Fibroblast of the aortic adventitia (primary cell): ENCODE data around the gene BMP5. TPM values are rescaled to one million over a fixed set of nuclear protein-coding genes. Genes with fewer than 3 reads are reported as not detected.

Source experiments
- DNase-seq: peaks from one replicate; pipeline ENCODE4 v3.0.0-alpha.2; 2010; ENCODE audit warnings: low read depth
- H3K4me3 ChIP-seq: 2 replicates; pipeline ENCODE4 v1.5.1; 2011; ENCODE audit warnings: low read depth, mild to moderate bottlenecking, control low read depth, low read length, moderate library complexity
- CTCF ChIP-seq: IDR thresholded peaks from 2 replicates; pipeline ENCODE4 v1.5.1; 2011; ENCODE audit warnings: mild to moderate bottlenecking, low read length, control low read depth, inconsistent platforms; ENCODE audit not compliant: insufficient read depth
- total RNA-seq: library from RNA; depleted of rRNA; stranded (reverse); fragments of >200 nt; gene quantifications from 2 replicates; pipeline ENCODE4 v1.2.3, GENCODE V29; 2012; ENCODE audit warnings: low replicate concordance

BMP5 gene
- total RNA-seq, 1 donor = not detected

GRCh38 chr6:55874316-55874715 is 1.1 kb downstream of the BMP5 start:
- DNase-seq = no peak
- no peak for TF ChIP-seq CTCF
- no peak overlapping the region for H3K4me3 ChIP-seq

GRCh38 chr6:55872866-55873265 is 2.5 kb downstream of the BMP5 start:
- TF ChIP-seq CTCF = no peak
- no peak overlapping the region for H3K4me3 ChIP-seq
- no peak for DNase-seq

- no peak overlapping the region for H3K4me3 ChIP-seq
- TF ChIP-seq CTCF = no peak
These were observed 5.1 kb downstream of the BMP5 start for GRCh38 chr6:55870181-55870813.

GRCh38 chr6:55869674-55870073 is 5.7 kb downstream of the BMP5 start:
- H3K4me3 ChIP-seq = no peak overlapping the region
- no peak for TF ChIP-seq CTCF
- no peak for DNase-seq

More at GRCh38 chr6:55870181-55870813, 5.1 kb downstream of the BMP5 start:
- DNase-seq = no peak

- H3K4me3 ChIP-seq = no peak overlapping the region
- TF ChIP-seq CTCF = no peak
- no peak for DNase-seq
These were observed 6.5 kb downstream of the BMP5 start for GRCh38 chr6:55868771-55869479.

GRCh38 chr6:55868176-55868575 is 7.2 kb downstream of the BMP5 start:
- no peak for DNase-seq
- TF ChIP-seq CTCF = no peak
- H3K4me3 ChIP-seq = no peak overlapping the region
